Activated T-cell treated with anti-CD3 and anti-CD28 coated beads for 4 hours (primary cell): ENCODE measurements around the gene KRTAP5-3.
"Not testable (repeated sequence)": the region's sequence is repeated elsewhere in the genome, so short reads cannot be mapped to it uniquely, and the experiment has no call there.

ENCODE experiments used
- DNase-seq: peaks from one replicate; pipeline ENCODE4 v3.0.0-alpha.2; 2020

The KRTAP5-3 gene

DNA sequence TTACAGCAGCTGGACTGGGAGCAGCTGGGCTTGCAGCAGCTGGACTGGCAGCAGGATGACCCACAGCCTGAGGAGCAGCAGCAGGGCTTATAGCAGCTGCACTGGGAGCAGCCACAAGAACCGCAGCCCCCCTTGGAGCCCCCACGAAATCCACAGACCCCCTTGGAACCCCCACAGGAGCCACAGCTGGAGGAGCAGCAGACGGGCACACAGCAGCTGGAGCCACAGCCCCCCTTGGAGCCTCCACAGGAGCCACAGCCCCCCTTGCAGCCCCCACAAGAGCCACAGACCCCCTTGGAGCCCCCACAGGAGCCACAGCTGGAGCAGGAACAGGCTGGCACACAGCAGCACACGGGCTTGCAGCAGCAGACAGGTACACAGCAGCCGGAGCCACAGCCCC is 362 bp downstream of the KRTAP5-3 start:
- not testable (repeated sequence) for DNase-seq

- not testable (repeated sequence) for DNase-seq
Observed at GRCh38 chr11:1607156-1607845, 962 bp downstream of the KRTAP5-3 start.

DNA sequence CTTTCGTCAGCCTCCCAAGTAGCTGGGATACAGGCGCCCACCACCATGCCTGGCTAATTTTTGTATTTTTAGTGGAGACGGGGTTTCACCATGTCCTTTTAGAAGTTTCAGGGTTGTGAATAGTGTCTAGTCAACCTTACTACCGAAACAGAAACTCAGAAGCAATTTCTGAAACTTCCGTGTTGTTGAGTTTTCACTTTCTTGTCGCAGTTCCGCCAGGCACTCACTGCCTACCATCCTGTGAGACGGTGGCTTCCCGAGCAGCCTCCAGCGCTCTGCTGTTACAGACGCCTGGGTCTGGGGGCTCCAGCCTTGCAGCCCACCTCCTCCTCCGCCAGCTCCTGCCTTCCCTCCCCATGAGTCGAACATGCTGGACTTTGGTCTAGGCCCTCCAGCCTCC is 2.3 kb downstream of the KRTAP5-3 start:
- not testable (repeated sequence) for DNase-seq

- DNase-seq = no peak
Observed at GRCh38 chr11:1604711-1605110, 3.6 kb downstream of the KRTAP5-3 start.

DNA sequence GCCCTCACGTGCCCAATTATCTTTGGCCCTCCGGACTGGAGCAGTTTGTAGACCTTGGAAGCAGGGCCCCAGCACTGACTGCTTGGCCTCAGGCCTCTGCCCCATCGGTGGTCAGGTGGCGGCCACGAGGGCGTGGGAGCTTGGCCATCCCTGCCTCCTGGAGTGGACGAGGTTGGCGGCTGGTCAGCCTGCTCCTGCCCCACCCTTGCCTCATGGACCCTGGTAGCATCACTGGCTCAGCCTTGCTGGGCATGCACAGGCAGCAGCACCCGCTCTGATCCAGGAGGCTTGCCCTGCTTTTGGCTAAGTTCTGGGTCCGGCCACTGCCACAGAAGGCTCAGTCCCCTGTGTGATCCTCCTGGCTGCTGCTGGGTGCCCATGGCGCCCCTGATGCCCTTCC is 4.1 kb downstream of the KRTAP5-3 start:
- no peak for DNase-seq

GRCh38 chr11:1603629-1604028 is 4.6 kb downstream of the KRTAP5-3 start:
- DNase-seq = no peak

DNA sequence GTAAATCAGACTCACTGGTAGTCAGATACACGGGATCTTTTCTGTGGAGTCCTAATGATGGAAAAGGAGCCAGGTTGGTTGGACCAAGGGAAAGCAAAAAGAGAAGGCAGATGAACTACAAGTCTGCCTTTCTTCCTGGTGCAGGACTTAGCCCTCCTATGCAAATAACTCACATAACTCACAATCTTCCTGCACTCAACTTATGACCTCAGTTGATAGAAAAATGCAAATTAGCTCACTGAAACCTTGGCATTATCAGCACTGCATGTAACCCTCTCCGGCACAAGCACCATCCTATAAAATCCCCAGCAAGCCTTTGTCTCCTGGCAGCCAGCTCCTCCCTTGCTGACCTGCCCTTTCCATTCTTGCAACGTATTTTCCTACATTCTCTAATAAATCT is 6.6 kb downstream of the KRTAP5-3 start:
- not testable (repeated sequence) for DNase-seq

- no peak for DNase-seq
Observed at GRCh38 chr11:1600626-1601025, 7.6 kb downstream of the KRTAP5-3 start.

DNA sequence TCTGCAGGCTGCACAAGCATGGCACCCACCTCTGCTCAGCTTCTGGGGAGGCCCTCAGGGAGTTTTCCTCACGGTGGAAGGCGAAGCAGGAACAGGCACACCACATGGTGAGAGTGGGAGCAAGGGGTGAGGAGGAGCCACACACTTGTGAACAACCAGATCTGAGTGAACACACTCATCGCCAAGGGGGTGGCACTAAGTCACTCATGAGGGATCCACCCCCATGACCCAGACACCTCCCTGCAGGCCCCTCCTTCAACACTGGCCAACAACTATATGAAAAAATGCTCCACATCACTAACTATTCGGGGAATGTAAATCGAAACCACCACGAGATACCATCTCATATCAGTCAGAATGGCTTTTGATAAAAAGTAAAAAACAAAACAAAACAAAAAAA is 9.4 kb downstream of the KRTAP5-3 start:
- DNase-seq = no peak

GRCh38 chr11:1598406-1598805 is 9.9 kb downstream of the KRTAP5-3 start:
- DNase-seq = not testable (repeated sequence)

- no peak for DNase-seq
Observed at GRCh38 chr11:1597994-1598380, 10.3 kb downstream of the KRTAP5-3 start, which contains the start of gene KRTAP5-2. TSS of gene KRTAP5-2 (minus strand) at chr11:1598294. CDS start at chr11:1598250, 44 bp downstream.

DNA sequence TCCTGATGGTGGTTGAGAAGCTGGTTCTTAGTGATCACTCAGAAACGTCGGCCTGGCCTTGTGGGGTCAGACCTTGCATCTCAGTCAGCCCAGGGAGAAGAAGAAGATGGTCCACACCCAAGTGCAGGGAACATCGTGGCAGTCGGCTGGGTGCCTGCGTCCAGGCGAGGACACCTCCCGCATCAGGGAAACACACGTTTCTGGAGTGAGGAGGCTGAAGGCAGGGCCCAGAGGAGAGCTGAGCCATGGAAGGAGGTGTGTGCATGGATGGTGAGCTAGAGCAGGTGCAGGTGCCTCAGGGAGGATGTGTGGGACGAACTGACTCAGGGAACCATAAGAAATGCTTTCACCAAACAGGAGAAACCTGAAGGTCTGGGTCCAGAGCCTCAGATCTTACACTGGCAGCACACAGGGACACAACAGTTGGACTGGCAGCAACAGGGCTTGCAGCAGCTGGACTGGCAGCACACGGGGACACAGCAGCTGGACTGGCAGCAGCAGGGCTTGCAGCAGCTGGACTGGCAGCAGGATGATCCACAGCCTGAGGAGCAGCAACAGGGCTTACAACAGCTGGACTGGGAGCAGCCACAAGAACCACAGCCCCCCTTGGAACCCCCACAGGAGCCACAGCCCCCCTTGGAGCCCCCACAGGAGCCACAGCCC is 10.8 kb downstream of the KRTAP5-3 start:
- no peak for DNase-seq

DNA sequence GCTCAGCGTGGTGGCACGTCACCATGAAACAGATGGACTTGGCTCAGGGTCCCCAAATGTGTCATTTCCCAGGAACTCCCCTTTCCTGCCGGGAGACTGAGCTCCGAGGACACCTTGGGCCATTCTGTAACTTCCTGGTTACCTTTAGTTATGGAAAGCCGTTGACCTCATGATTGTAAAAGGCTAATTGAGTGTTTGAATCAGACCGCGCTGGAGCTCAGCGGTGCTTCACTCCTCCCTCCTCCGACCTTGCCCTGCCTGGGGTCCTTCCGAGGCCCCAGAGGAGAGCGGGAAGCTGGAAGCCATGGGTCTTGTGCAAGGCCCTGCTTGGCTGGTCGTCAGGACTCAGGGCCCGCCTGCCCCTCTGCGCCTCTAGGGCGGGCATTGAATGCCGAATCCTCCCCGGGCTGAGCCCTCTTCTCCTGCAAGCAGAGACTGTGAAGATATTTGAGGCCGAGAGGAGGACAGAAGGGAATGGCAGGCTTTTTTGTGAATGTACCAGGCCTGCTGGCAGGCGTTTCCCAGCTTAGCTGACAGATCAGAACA is 11.6 kb downstream of the KRTAP5-3 start:
- DNase-seq = not testable (repeated sequence)

DNA sequence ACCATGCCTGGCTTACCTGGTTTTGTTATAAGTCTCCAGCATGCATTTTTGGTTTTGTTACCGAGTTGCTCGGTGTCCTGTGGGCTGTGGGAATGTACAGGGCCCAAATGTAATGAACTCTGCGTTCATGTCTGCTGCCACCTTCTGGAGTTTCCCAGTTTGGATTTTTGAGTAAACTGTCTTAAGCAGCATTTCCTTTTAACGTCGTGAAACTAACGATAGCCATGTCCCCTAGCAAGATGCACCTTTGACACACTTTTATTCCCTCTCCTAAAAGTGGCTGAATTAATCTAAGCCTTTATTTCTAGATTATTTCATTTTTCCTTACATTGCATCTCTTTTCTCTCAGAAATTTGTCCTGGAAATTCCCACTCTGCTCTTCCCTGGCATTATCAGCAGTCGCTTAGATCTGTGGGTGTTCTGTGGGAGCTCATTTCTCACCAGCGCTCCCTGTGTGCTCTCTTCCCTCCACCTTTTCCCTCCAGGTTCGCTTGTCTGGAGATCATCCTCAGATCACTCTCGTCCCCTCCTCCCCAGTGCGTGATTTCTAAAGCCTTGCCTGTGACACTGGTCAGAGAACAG is 12.2 kb downstream of the KRTAP5-3 start:
- DNase-seq = not testable (repeated sequence)

GRCh38 chr11:1592628-1593027 is 15.6 kb downstream of the KRTAP5-3 start:
- DNase-seq = no peak

DNA sequence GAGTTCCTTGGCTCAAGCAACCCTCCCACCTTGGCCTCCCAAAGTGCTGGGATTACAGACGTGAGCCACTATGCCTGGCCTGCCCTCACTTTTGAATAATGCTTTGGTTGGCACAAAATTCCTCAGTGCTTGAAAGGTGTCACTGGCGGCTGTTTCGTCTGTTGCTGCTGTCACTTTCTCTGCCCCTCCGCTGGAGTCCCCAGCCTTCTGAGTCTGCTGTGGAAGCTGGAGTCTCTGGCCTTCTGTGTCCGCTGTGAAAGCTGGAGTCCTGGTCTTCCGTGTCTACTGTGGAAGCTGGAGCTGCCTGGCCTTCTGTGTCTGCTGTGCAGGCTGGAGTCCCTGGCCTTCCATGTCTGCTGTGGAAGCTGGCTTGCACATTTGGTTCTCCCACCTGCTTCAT is 18.3 kb downstream of the KRTAP5-3 start:
- no peak for DNase-seq

- DNase-seq = not testable (repeated sequence)
Observed at GRCh38 chr11:1589191-1589963, 18.9 kb downstream of the KRTAP5-3 start.

DNA sequence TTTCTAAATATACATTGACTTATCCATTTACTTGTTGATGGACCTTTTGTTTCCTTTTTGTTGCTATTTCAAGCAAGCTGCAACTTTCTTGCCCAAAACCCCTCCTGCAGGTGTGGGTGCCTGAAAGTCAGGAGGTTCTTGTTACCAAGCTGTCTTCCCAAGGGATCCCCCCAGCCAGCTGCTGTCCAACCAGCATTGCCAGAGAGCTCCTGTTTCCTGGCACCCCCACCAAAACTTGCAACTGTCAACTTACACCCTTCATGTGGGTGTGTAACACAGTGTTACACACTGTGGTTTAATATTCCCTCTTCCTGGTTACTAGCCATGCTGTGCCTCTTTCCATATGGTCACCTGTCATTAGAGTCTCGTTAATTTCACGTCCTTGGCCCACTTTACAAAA is 21.6 kb downstream of the KRTAP5-3 start:
- DNase-seq = no peak

- DNase-seq = not testable (repeated sequence)
Observed at GRCh38 chr11:1584661-1585370, 23.4 kb downstream of the KRTAP5-3 start, which contains the start of gene KRTAP5-1. TSS of gene KRTAP5-1 (minus strand) at chr11:1585283. CDS start at chr11:1585249, 34 bp downstream.

DNA sequence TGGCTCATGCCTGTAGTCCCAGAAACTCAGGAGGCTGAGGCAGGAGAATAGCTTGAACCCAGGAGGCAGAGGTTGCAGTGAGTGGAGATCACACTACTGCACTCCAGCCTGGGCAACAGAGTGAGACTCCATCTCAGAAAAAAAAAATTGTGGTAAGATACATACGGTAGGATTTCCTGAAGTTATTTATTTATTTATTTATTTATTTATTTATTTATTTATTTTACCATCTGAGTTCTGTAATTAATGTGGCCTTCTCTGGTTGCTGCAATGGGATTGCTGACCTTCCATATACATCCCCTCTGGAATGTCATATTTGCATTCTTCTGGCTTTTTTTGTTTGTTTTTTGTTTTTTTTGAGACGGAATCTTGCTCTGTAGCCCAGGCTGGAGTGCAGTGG is 25.4 kb downstream of the KRTAP5-3 start:
- not testable (repeated sequence) for DNase-seq

- DNase-seq = no peak
Observed at GRCh38 chr11:1581976-1582375, 26.3 kb downstream of the KRTAP5-3 start.

GRCh38 chr11:1576825-1577224 is 31.4 kb downstream of the KRTAP5-3 start:
- no peak for DNase-seq
